GM23248 (cell line): ENCODE measurements around the gene NDUFC1.

ENCODE experiments used
- EZH2 ChIP-seq: fragments of 200-600 bp; sonication (generic); IDR thresholded peaks from 2 replicates; pipeline ENCODE4 v1.6.1; 2018; ENCODE audit warnings: antibody characterized with exemption, mild to moderate bottlenecking; ENCODE audit not compliant: insufficient read depth, poor library complexity, severe bottlenecking
- EZH2phosphoT487 ChIP-seq: fragments of 200-600 bp; sonication (generic); IDR thresholded peaks from 2 replicates; pipeline ENCODE4 v1.6.1; 2018; ENCODE audit warnings: antibody characterized with exemption, moderate library complexity, mild to moderate bottlenecking, low read depth; ENCODE audit not compliant: insufficient read depth

- TF ChIP-seq EZH2 (no peak), EZH2phosphoT487 (no peak)
Measured at GRCh38 chr4:139267301-139267700, 35.0 kb downstream of the NDUFC1 start.
